GM12878 (cell line): ENCODE data around the gene STPG3. TPM values are rescaled to one million over a fixed set of nuclear protein-coding genes. Genes with fewer than 3 reads are reported as not detected.

Experiments
- ATAC-seq: fragments of 200-7000 bp; cut with Tn5 transposase; 3 replicates; pipeline ENCODE4 v1.9.1; 2020; ENCODE audit warnings: mild to moderate bottlenecking, moderate library complexity
- BruUV-seq: library from RNA; stranded (reverse); fragments of 400-500 nt; replicated peaks from 2 replicates; lab custom pipeline; 2021; lab: Mats Ljungman, UMichigan
- CTCF ChIA-PET: fragments of 300-600 bp; sonication (Branson Sonifier 250); formaldehyde crosslinking; extraction: SDS; loops from one replicate; lab custom pipeline; 2021; ENCODE audit warnings: inconsistent platforms; lab: Yijun Ruan, JAX
- POLR2A ChIA-PET: fragments of 350-600 bp; formaldehyde crosslinking; extraction: SDS; loops from one replicate; lab custom pipeline; 2021; ENCODE audit warnings: inconsistent platforms; lab: Charles Lee
- RAD21 ChIA-PET: fragments of 300-600 bp; sonication (Branson Sonifier 250); formaldehyde crosslinking; loops from one replicate; lab custom pipeline; 2023; ENCODE audit warnings: antibody characterized with exemption; ENCODE audit not compliant: unreplicated experiment; lab: Charles Lee
- SMC1A ChIA-PET: fragments of 300-600 bp; sonication (Branson Sonifier 250); formaldehyde crosslinking; loops from one replicate; lab custom pipeline; 2023; ENCODE audit not compliant: unreplicated experiment, uncharacterized antibody; lab: Charles Lee
- DNase-seq: peaks from one replicate; pipeline ENCODE4 v3.0.0-alpha.2; 2011; ENCODE audit warnings: low read depth, low spot score
- FAIRE-seq: peaks from 3 replicates; lab custom pipeline; 2011; peaks lifted over from hg19 to GRCh38; lab: Jason Lieb, UNC
- H2AFZ ChIP-seq: 2 replicates; pipeline ENCODE4 v1.6.0; 2011; ENCODE audit warnings: low read depth, low read length, control low read depth; ENCODE audit not compliant: control insufficient read depth
- H3K27ac ChIP-seq: 2 replicates; pipeline ENCODE4 v1.5.1; 2011; ENCODE audit warnings: control low read depth; ENCODE audit not compliant: control insufficient read depth, insufficient read depth
- H3K27me3 ChIP-seq, 2 experiments: replicated peaks in 1 of 2; 2 replicates each; pipeline versions ENCODE4 v1.6.0 to v1.6.1; 2011; ENCODE audit warnings: low read length in 1 of 2; ENCODE audit not compliant: control insufficient read depth in 2 of 2, insufficient read depth in 2 of 2
- H3K36me3 ChIP-seq, 2 experiments: 2 replicates each; pipeline ENCODE4 v1.5.1; 2011; ENCODE audit warnings: low read length in 1 of 2; ENCODE audit not compliant: control insufficient read depth in 2 of 2, insufficient read depth in 2 of 2
- H3K4me1 ChIP-seq: 2 replicates; pipeline ENCODE4 v1.6.1; 2011; ENCODE audit warnings: mild to moderate bottlenecking, low read length, moderate library complexity, mixed read lengths; ENCODE audit not compliant: control insufficient read depth, insufficient read depth
- H3K4me2 ChIP-seq: 2 replicates; pipeline ENCODE4 v1.6.0; 2011; ENCODE audit warnings: control low read depth; ENCODE audit not compliant: control insufficient read depth, insufficient read depth
- H3K4me3 ChIP-seq: fragments of 200-600 bp; sonication (generic); 2 replicates; pipeline ENCODE4 v1.5.1; 2016
- H3K79me2 ChIP-seq: 2 replicates; pipeline ENCODE4 v1.6.0; 2011; ENCODE audit warnings: low read length; ENCODE audit not compliant: control insufficient read depth, insufficient read depth
- H3K9ac ChIP-seq: 2 replicates; pipeline ENCODE4 v1.8.0; 2011; ENCODE audit warnings: low read length, control low read depth, mixed read lengths; ENCODE audit not compliant: control insufficient read depth, insufficient read depth
- H3K9me3 ChIP-seq: replicated peaks from 3 replicates; pipeline ENCODE4 v1.5.1; 2011; ENCODE audit warnings: mild to moderate bottlenecking, low read length; ENCODE audit not compliant: control insufficient read depth, insufficient read depth
- H4K20me1 ChIP-seq: 2 replicates; pipeline ENCODE4 v1.6.0; 2011; ENCODE audit not compliant: control insufficient read depth, insufficient read depth
- ATF2 ChIP-seq: IDR thresholded peaks from 2 replicates; pipeline ENCODE4 v1.6.1; 2012; ENCODE audit warnings: low read length, inconsistent platforms
- CBX5 ChIP-seq: sonication (generic); IDR thresholded peaks from 2 replicates; pipeline ENCODE4 v1.6.1; 2016; ENCODE audit warnings: low read depth, moderate library complexity, mild to moderate bottlenecking, inconsistent platforms
- MXI1 ChIP-seq: fragments of 150-350 bp; IDR thresholded peaks from 2 replicates; pipeline ENCODE4 v1.6.1; 2011; ENCODE audit warnings: low read depth, mild to moderate bottlenecking, inconsistent platforms, low read length, improper control_type of control experiment
- WGBS: methylation state at CpG from one replicate; pipeline ENCODE4 v1.1.6; 2016; ENCODE audit warnings: low lambda C conversion rate; ENCODE audit not compliant: insufficient replicate concordance, insufficient coverage; ENCODE audit errors: missing lambda C conversion rate; 5-methylcytosine and 5-hydroxymethylcytosine counted together
- in situ Hi-C: fragments of 300-500 bp; cut with MboI; formaldehyde crosslinking; loops from 9 replicates; pipeline ENCODE4 v1.14.3; 2018; ENCODE audit warnings: mixed read lengths
- intact Hi-C: fragments of 100-400 bp; cut with micrococcal nuclease; formaldehyde crosslinking; loops from one replicate; pipeline ENCODE4 v1.14.2; 2022; ENCODE audit not compliant: unreplicated experiment
- polyA plus RNA-seq, 11 experiments: library from polyadenylated mRNA; depleted of rRNA in 4 of 11; unstranded in 6 of 11; stranded (reverse) in 5 of 11; fragments of >200 nt; fragmentation: Nextera tagmentation in 4 of 11; fragmentation: Illumina TruSeq in 1 of 11; extraction: Ambion mirVana in 4 of 11; extraction: Trizol in 1 of 11; gene quantifications; 1 replicate in 1 of 11; 2 replicates in 10 of 11; pipeline versions ENCODE4 v1.2.1 to v1.2.3, GENCODE V29; 2011 to 2016; ENCODE audit warnings: inconsistent platforms in 2 of 11, missing spikeins in 2 of 11, low read depth in 1 of 11
- total RNA-seq, 4 experiments: library from RNA; depleted of rRNA in 3 of 4; stranded (reverse); fragments of >200 nt in 3 of 4; fragmentation: Illumina TruSeq in 1 of 4; extraction: Trizol in 1 of 4; gene quantifications; 2 replicates each; pipeline versions ENCODE4 v1.2.1 to v1.2.3, GENCODE V29; 2013 to 2021
- TF ChIP-seq, protein P1 (sequence below): IDR thresholded peaks from 2 replicates; pipeline ENCODE4 v1.6.1; 2012; ENCODE audit warnings: low read depth, low read length, improper control_type of control experiment

The STPG3 gene
- total and polyA plus RNA-seq, 10 of the 15 experiments (the other 5 are each of a cell fraction or from before 2014, with no cell fraction given): not detected

- RAD21 ChIA-PET: interaction anchor here (0.7 kb wide), 1 partner anchor 170 kb away, joined by 3 read pairs; no protein-coding TSS in a partner anchor
- Histone ChIP-seq H3K4me1 (peaks cover 16% of the 10 kb centered on the region), H3K27ac (no peak overlapping the region), H3K4me2 (no peak overlapping the region), H3K27me3 (no peaks in the 10 kb centered on the region), H3K79me2 (no peaks in the 10 kb centered on the region), H3K9me3 (no peaks in the 10 kb centered on the region), H3K9ac (no peak overlapping the region), H2AFZ (no peak overlapping the region), H3K4me3 (no peak overlapping the region), H4K20me1 (no peaks in the 10 kb centered on the region), H3K36me3 (peaks cover 0 to 2% of the 10 kb centered on the region in 2 experiments; a peak in 1 of 4 replicates)
- intact Hi-C loops: loop anchor here (5.0 to 10.0 kb wide), 2 partner anchors 33 to 176 kb away; partner anchors contain the start of genes ANAPC2, NPDC1 and SSNA1
- DNase-seq: no peak
- CTCF ChIA-PET: no interaction called here
- POLR2A ChIA-PET: interaction anchor here (5.5 kb wide), 1 partner anchor 16 kb away, joined by 68 read pairs; the partner anchor contains the start of genes NDOR1, TMEM203 and TPRN
- SMC1A ChIA-PET: interaction anchor here (0.5 to 1.1 kb wide), 2 partner anchors 18 to 102 kb away, joined by 3 read pairs; no protein-coding TSS in a partner anchor
- in situ Hi-C loops: no loop called here
- ATAC-seq: no peak
- no peak for FAIRE-seq
- BruUV-seq: TSS peak; percentile 77
- TF ChIP-seq, protein P1, sequence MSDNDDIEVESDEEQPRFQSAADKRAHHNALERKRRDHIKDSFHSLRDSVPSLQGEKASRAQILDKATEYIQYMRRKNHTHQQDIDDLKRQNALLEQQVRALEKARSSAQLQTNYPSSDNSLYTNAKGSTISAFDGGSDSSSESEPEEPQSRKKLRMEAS: no peak
- TF ChIP-seq ATF2: no peak
- TF ChIP-seq MXI1: no peak
- no peak for TF ChIP-seq CBX5
- WGBS: 88% methylated on average over 50 of the region's 52 CpGs
These were observed 30.6 kb upstream of the STPG3 start for GRCh38 chr9:137220317-137221094.
